ENCODE measurements around the gene CTSF. TPM values are rescaled to one million over a fixed set of nuclear protein-coding genes. Genes with fewer than 3 reads are reported as not detected.
"Not testable (repeated sequence)": the region's sequence is repeated elsewhere in the genome, so short reads cannot be mapped to it uniquely, and the experiment has no call there.

CTSF gene
- polyA plus RNA-seq, 1 donor (not counting 4 experiments of a cell fraction or from before 2014, with no cell fraction given), result 3.2 TPM

DNA sequence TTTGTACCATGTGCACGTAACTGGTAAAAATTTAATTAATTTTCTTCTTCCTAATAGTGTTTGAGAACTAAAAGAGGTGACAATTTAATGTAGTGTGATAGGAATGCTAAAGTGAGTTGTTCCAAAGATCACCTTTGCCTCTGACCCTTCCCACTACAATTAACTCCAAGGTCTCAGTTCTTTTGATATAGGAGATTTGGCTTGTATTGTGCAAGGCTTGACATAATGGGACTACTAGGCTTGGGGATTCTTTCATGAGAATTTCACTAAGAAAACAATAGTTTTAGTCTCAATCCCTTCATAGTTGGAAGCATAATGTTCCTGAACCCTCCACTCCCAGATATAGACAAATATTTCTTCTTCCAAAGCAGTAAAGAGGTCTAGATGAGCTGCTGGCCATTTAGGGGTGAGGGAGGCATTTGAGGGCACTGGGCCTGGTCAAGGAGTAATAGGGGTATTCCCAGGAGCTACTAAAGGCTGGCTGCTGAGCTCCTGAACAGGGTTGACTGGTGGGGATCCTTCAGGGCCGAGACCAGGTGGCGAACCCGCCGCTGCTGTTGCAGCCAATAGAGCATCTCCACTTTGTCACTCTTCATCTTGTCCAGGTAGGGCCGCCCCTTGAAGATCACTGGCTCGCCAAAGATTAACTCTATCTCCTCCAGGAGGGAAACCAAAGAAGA, 21.7 kb upstream of the CTSF start:
- no peaks in the 10 kb centered on the region for H3K9me1 ChIP-seq (ENCODE audit: control insufficient read depth, extremely low read depth, insufficient read depth, low read length)
- no peak for FAIRE-seq
- no peak overlapping the region for H3K4me2 ChIP-seq (ENCODE audit: control insufficient read depth, extremely low read depth, insufficient read depth, low read depth, low read length)
- peaks cover 6% of the 10 kb centered on the region for H3K79me2 ChIP-seq (ENCODE audit: control insufficient read depth, insufficient read depth, low read length)
- H3K4me1 ChIP-seq (ENCODE audit: control insufficient read depth, extremely low read depth, insufficient read depth, low read length), result peaks cover 11% of the 10 kb centered on the region
- no peaks in the 10 kb centered on the region for H3K36me3 ChIP-seq (ENCODE audit: control insufficient read depth in 2 of 2, extremely low read depth in 1 of 2, insufficient read depth in 2 of 2, low read length in 2 of 2)
- H4K20me1 ChIP-seq (ENCODE audit: control insufficient read depth, extremely low read depth, insufficient read depth, low read length), result no peaks in the 10 kb centered on the region
- dilution Hi-C loops (cut with MboI; ENCODE audit: extremely low pct_ligation_motif_present, low sequenced_read_pairs), result no loop called here
- H3K9ac ChIP-seq (ENCODE audit: control insufficient read depth, extremely low read depth, insufficient read depth, low read length), result no peak overlapping the region
- H2AFZ ChIP-seq (ENCODE audit: control insufficient read depth, low read length), result no peak overlapping the region
- H3K27me3 ChIP-seq (ENCODE audit: control insufficient read depth, extremely low read depth, insufficient read depth, low read length), result no peaks in the 10 kb centered on the region
- H3K27ac ChIP-seq (ENCODE audit: control insufficient read depth, insufficient read depth, low read length), result no peak overlapping the region
- no peak for DNase-seq (ENCODE audit: low read depth, low spot score)
- H3K4me3 ChIP-seq (ENCODE audit: control insufficient read depth in 2 of 3, extremely low read depth in 1 of 3, insufficient read depth in 2 of 3, low read depth in 1 of 3, low read length in 3 of 3), result no peak overlapping the region
- no peak for TF ChIP-seq EZH2 (IDR thresholded peaks at IDR 0.05; ENCODE audit: low read length)
- TF ChIP-seq, protein P1, sequence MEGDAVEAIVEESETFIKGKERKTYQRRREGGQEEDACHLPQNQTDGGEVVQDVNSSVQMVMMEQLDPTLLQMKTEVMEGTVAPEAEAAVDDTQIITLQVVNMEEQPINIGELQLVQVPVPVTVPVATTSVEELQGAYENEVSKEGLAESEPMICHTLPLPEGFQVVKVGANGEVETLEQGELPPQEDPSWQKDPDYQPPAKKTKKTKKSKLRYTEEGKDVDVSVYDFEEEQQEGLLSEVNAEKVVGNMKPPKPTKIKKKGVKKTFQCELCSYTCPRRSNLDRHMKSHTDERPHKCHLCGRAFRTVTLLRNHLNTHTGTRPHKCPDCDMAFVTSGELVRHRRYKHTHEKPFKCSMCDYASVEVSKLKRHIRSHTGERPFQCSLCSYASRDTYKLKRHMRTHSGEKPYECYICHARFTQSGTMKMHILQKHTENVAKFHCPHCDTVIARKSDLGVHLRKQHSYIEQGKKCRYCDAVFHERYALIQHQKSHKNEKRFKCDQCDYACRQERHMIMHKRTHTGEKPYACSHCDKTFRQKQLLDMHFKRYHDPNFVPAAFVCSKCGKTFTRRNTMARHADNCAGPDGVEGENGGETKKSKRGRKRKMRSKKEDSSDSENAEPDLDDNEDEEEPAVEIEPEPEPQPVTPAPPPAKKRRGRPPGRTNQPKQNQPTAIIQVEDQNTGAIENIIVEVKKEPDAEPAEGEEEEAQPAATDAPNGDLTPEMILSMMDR (optimal IDR thresholded peaks at IDR 0.05 in 1 of 3, IDR thresholded peaks at IDR 0.05 in 1 of 3, conservative IDR thresholded peaks at IDR 0.05 in 1 of 3; ENCODE audit: extremely low read depth in 1 of 3, insufficient read depth in 2 of 3, low read length in 3 of 3), result no peak
- no peaks in the 10 kb centered on the region for H3K9me3 ChIP-seq (ENCODE audit: control insufficient read depth, low read depth, low read length)

DNA sequence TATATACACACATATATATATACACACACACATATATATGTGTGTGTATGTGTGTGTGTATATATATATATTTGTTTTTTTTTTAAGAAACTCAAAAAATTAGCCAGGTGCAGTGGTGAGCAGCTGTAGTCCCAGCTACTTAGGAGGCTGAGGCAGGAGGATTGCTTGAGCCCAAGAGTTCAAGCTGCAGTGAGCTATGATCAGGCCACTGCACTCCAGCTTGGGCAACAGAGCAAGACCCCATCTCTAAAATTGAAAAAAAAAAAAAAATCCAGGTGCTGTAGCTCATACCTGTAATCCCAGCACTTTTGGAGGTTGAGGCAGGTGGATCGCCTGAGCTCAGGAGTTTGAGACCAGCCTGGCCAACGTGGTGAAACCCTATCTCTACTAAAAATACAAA, 20.9 kb upstream of the CTSF start:
- not testable (repeated sequence) for FAIRE-seq; H2AFZ ChIP-seq (ENCODE audit: control insufficient read depth, low read length)

DNA sequence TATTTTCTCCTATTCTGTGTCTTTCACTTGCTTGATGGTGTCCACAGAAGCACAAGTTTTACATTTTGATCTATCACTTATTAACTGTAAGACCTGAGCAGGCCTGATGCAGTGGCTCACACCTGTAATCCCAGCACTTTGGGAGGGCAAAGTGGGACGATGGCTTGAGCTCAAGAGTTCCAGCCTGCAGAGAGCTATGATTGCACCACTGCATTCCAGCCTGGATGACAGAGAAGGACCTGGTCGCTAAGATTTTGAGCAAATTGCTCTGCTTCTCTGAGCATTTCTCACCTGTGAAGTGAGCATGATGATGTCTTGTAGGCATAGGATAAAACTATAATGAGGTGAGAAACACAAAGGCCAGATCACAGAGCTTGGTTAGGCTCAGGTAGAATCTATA, 17.7 kb upstream of the CTSF start:
- DNase-seq (ENCODE audit: low read depth, low spot score) (no peak), FAIRE-seq (no peak)
- no peak overlapping the region for H2AFZ ChIP-seq (ENCODE audit: control insufficient read depth, low read length)
- TF ChIP-seq, protein P1 (optimal IDR thresholded peaks at IDR 0.05 in 1 of 3, IDR thresholded peaks at IDR 0.05 in 1 of 3, conservative IDR thresholded peaks at IDR 0.05 in 1 of 3; ENCODE audit: extremely low read depth in 1 of 3, insufficient read depth in 2 of 3, low read length in 3 of 3), result no peak
- no peak for TF ChIP-seq EZH2 (IDR thresholded peaks at IDR 0.05; ENCODE audit: low read length)
- no peaks in the 10 kb centered on the region for H3K4me1 ChIP-seq (ENCODE audit: control insufficient read depth, extremely low read depth, insufficient read depth, low read length)
- H3K9me1 ChIP-seq (ENCODE audit: control insufficient read depth, extremely low read depth, insufficient read depth, low read length), result no peaks in the 10 kb centered on the region
- no peaks in the 10 kb centered on the region for H4K20me1 ChIP-seq (ENCODE audit: control insufficient read depth, extremely low read depth, insufficient read depth, low read length)
- H3K4me3 ChIP-seq (ENCODE audit: control insufficient read depth in 2 of 3, extremely low read depth in 1 of 3, insufficient read depth in 2 of 3, low read depth in 1 of 3, low read length in 3 of 3), result no peak overlapping the region
- dilution Hi-C loops (cut with MboI; ENCODE audit: extremely low pct_ligation_motif_present, low sequenced_read_pairs), result no loop called here
- H3K27me3 ChIP-seq (ENCODE audit: control insufficient read depth, extremely low read depth, insufficient read depth, low read length), result no peaks in the 10 kb centered on the region
- H3K79me2 ChIP-seq (ENCODE audit: control insufficient read depth, insufficient read depth, low read length), result no peaks in the 10 kb centered on the region
- H3K9me3 ChIP-seq (ENCODE audit: control insufficient read depth, low read depth, low read length), result no peaks in the 10 kb centered on the region
- H3K36me3 ChIP-seq (ENCODE audit: control insufficient read depth in 2 of 2, extremely low read depth in 1 of 2, insufficient read depth in 2 of 2, low read length in 2 of 2), result no peaks in the 10 kb centered on the region
- no peak overlapping the region for H3K9ac ChIP-seq (ENCODE audit: control insufficient read depth, extremely low read depth, insufficient read depth, low read length)
- no peak overlapping the region for H3K27ac ChIP-seq (ENCODE audit: control insufficient read depth, insufficient read depth, low read length)
- no peak overlapping the region for H3K4me2 ChIP-seq (ENCODE audit: control insufficient read depth, extremely low read depth, insufficient read depth, low read depth, low read length)

More for the DNA sequence above, 20.9 kb upstream of the CTSF start:
- H3K79me2 ChIP-seq (ENCODE audit: control insufficient read depth, insufficient read depth, low read length); DNase-seq (ENCODE audit: low read depth, low spot score); H3K4me3 ChIP-seq (ENCODE audit: control insufficient read depth in 2 of 3, extremely low read depth in 1 of 3, insufficient read depth in 2 of 3, low read depth in 1 of 3, low read length in 3 of 3); H3K27me3 ChIP-seq (ENCODE audit: control insufficient read depth, extremely low read depth, insufficient read depth, low read length); H3K9me1 ChIP-seq (ENCODE audit: control insufficient read depth, extremely low read depth, insufficient read depth, low read length); H3K4me2 ChIP-seq (ENCODE audit: control insufficient read depth, extremely low read depth, insufficient read depth, low read depth, low read length); dilution Hi-C loops (cut with MboI; ENCODE audit: extremely low pct_ligation_motif_present, low sequenced_read_pairs); H3K9ac ChIP-seq (ENCODE audit: control insufficient read depth, extremely low read depth, insufficient read depth, low read length); H3K27ac ChIP-seq (ENCODE audit: control insufficient read depth, insufficient read depth, low read length); H4K20me1 ChIP-seq (ENCODE audit: control insufficient read depth, extremely low read depth, insufficient read depth, low read length); H3K36me3 ChIP-seq (ENCODE audit: control insufficient read depth in 2 of 2, extremely low read depth in 1 of 2, insufficient read depth in 2 of 2, low read length in 2 of 2); H3K9me3 ChIP-seq (ENCODE audit: control insufficient read depth, low read depth, low read length): not testable (repeated sequence)
- peaks cover 11% of the 10 kb centered on the region for H3K4me1 ChIP-seq (ENCODE audit: control insufficient read depth, extremely low read depth, insufficient read depth, low read length)

DNA sequence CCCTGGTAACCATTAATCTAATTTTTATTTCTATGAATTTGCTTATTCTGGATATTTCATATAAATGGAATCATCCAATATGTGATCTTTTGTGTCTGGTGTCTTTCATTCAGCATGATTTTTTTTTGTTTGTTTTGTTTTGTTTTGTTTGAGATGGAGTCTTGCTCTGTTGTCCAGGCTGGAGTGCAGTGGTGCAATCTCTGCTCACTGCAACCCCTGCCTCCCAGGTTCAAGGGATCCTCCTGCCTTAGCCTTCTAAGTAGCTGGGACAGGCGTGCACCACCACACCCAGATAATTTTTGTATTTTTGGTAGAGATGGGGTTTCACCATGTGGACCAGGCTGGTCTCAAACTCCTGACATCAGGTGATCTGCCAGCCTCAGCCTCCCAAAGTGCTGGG, 17.0 kb upstream of the CTSF start:
- dilution Hi-C loops (cut with MboI; ENCODE audit: extremely low pct_ligation_motif_present, low sequenced_read_pairs); H3K9me1 ChIP-seq (ENCODE audit: control insufficient read depth, extremely low read depth, insufficient read depth, low read length); H3K79me2 ChIP-seq (ENCODE audit: control insufficient read depth, insufficient read depth, low read length); H3K9ac ChIP-seq (ENCODE audit: control insufficient read depth, extremely low read depth, insufficient read depth, low read length); H3K4me3 ChIP-seq (ENCODE audit: control insufficient read depth in 2 of 3, extremely low read depth in 1 of 3, insufficient read depth in 2 of 3, low read depth in 1 of 3, low read length in 3 of 3); H3K4me2 ChIP-seq (ENCODE audit: control insufficient read depth, extremely low read depth, insufficient read depth, low read depth, low read length); H3K36me3 ChIP-seq (ENCODE audit: control insufficient read depth in 2 of 2, extremely low read depth in 1 of 2, insufficient read depth in 2 of 2, low read length in 2 of 2); H4K20me1 ChIP-seq (ENCODE audit: control insufficient read depth, extremely low read depth, insufficient read depth, low read length); H3K27me3 ChIP-seq (ENCODE audit: control insufficient read depth, extremely low read depth, insufficient read depth, low read length); H2AFZ ChIP-seq (ENCODE audit: control insufficient read depth, low read length); H3K9me3 ChIP-seq (ENCODE audit: control insufficient read depth, low read depth, low read length); FAIRE-seq; H3K4me1 ChIP-seq (ENCODE audit: control insufficient read depth, extremely low read depth, insufficient read depth, low read length); H3K27ac ChIP-seq (ENCODE audit: control insufficient read depth, insufficient read depth, low read length); DNase-seq (ENCODE audit: low read depth, low spot score): not testable (repeated sequence)
